SK-MEL-5 (cell line): Measurements from ENCODE around the gene LRP2. TPM values are rescaled to one million over a fixed set of nuclear protein-coding genes. Genes with fewer than 3 reads are reported as not detected.

ENCODE experiments used
- DNase-seq: peaks from one replicate; pipeline ENCODE4 v3.0.0-alpha.2; 2016; ENCODE audit warnings: low read depth, low spot score
- in situ Hi-C: cut with HindIII; loops from 2 replicates; pipeline ENCODE4 v1.10.0; 2016; ENCODE audit warnings: low sequenced_read_pairs, high pct_unique_total_duplicates, low pct_unique_long_range_greater_than_20kb
- total RNA-seq: library from RNA; depleted of rRNA; stranded (reverse); fragments of >200 nt; shearing (Covaris generic); gene quantifications from 2 replicates; pipeline ENCODE4 v1.2.3, GENCODE V29; 2014

LRP2 gene
- total RNA-seq, 1 experiment from 2014 or later = 9.2 TPM

DNA sequence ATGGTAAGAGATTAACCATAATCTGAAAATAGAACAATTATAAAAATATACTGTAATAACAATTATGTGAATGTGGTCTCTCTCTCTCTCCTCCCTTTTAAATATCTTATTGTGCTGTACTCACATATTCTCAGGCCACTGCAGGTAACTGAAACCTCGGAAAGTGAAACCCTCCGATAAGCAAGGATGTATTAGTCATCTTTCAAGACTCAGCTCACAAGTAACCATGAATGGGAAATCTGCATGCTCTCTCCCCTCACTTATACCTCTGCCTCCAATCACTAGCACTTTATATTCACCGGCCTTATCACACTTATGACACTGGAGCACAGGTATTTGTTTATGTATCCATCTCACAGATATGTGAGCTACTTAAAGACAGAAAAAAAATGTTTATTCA is 139.7 kb downstream of the LRP2 start:
- in situ Hi-C loops = no loop called here
- no peak for DNase-seq

GRCh38 chr2:169221745-169222369 is 140.5 kb downstream of the LRP2 start:
- in situ Hi-C loops = no loop called here
- DNase-seq = peak; percentile 57

DNA sequence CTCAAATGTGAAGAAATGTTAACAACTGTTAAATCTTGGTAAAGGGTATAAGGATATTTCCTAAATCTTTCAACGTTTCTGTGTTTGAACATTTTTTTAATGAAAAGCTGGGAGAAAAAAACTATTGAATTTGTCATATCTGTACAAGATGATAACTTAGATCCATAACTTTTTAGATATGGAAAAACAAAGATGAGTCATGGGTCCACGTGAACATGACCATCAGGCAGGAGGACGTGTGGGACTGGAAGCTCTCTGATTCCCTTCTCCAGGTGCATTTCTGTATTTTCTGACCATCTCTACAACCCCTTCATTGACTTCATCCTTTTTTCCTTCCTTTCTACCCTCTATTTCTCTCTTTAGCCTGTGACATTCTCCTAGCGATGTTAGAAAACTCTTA is 151.4 kb downstream of the LRP2 start:
- in situ Hi-C loops = no loop called here
- DNase-seq = no peak

- in situ Hi-C loops = no loop called here
- DNase-seq = no peak
Measured at GRCh38 chr2:169208026-169208425, 154.3 kb downstream of the LRP2 start.

- in situ Hi-C loops = no loop called here
- no peak for DNase-seq
Measured at GRCh38 chr2:169205176-169205575, 157.2 kb downstream of the LRP2 start.

- no peak for DNase-seq
- in situ Hi-C loops = no loop called here
Measured at GRCh38 chr2:169203952-169204351, 158.4 kb downstream of the LRP2 start.

GRCh38 chr2:169200756-169201155 is 161.6 kb downstream of the LRP2 start:
- in situ Hi-C loops = no loop called here
- DNase-seq = no peak

- DNase-seq = peak; percentile 26
- in situ Hi-C loops = no loop called here
Measured at GRCh38 chr2:169193618-169194017, 168.7 kb downstream of the LRP2 start.

DNA sequence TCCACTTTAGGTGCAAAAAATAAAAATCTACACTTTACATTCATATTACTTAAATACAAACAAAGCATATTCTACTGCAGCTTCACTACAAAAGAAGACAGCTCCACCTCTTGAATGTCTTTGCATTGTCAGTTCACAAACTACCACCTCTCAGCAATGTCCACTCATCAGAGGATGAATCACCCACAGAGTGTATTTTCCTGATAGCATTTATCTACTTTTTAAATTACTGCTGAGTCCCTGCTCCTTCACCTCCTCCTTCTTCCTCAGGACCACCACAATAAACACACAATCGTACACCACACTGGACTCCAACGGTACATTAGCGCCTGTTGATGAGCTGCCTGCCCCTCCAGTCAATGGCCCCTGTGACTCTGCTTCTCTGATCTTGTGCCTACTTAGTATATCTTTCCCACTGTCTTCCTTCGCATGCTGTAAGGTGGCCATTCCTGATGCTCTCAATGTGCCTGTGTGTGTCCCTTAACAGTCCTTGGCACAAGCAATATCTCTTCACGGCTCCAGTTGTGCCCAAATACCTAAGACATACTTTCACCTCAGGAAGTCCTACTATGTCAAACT is 172.0 kb downstream of the LRP2 start:
- no peak for DNase-seq
- in situ Hi-C loops = no loop called here

DNA sequence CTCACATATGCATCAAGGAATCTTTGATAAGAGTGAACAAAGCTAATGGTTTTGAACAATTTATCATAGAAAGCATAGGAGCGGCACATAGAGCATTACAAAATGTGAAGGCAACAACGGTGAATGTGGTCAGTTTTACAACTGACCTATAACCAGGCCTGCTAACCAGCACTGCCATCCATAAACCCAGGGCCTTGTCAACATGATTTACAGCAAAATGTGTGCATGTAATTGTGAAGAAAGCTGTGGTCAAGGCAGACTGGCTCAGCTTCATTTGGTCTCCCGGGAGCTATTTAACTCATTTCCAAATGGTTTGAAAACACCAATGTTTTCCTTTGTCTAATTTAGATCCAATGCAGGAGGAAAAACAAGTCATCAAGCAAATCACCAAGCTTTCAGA is 173.2 kb downstream of the LRP2 start:
- no peak for DNase-seq
- in situ Hi-C loops = no loop called here

DNA sequence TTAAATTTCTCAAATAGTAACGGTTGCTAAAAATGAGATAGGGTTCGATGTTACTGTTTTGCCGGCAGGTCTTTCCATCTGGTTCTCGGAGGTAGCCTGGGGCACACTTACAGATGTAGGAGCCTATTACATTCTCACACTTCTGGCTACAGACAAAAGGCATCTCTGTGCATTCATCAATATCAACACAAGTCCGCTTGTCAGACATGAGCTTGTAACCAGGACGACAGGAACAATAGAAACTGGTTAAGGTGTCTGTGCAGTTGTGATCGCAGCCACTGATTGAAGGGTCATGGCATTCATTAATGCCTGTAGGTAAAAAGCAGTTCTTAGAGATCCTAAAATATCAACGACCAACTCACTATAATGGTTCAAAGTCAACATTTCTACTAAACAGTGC is 176.6 kb downstream of the LRP2 start:
- in situ Hi-C loops = no loop called here
- DNase-seq = peak; percentile 64

DNA sequence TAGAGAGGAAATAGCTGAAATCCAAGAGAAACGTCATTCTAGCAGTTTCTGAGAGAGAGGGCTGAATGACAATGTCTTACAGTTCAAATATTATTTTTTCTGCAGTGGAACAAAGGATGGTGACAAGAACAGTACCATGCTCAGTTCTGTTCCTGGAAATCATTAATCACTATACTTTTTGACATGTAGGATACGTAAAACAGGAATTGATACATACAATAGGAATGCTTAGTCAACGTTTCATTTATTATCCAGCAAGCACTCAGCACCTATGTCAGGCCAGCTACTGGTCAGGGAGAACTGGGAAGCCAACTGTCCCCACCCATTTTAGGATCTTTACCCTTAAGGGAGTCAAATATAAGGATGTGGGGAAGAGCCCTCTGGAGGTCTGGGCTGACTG is 178.3 kb downstream of the LRP2 start:
- in situ Hi-C loops = no loop called here
- no peak for DNase-seq

DNA sequence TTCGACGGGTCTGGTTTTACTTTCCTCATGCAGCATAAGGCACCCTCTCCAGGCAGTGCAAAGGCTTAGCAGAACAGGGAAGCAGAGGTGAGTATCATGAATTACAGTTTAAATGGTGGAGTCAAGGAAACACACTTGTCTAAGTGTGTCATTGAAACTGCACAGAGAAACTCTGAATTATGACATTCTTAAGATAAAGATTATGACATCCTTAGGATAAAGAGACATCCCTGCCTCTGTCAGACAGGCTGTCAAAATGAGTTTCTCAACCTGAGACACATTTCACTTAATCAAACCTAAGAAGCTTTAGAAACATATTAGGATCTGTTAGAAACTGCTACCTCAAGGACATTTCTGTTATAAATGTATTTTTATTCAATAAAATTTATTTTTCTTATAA is 179.8 kb downstream of the LRP2 start:
- in situ Hi-C loops = no loop called here
- DNase-seq = no peak

- in situ Hi-C loops = no loop called here
- no peak for DNase-seq
Measured at GRCh38 chr2:169178804-169179390, 183.4 kb downstream of the LRP2 start.

DNA sequence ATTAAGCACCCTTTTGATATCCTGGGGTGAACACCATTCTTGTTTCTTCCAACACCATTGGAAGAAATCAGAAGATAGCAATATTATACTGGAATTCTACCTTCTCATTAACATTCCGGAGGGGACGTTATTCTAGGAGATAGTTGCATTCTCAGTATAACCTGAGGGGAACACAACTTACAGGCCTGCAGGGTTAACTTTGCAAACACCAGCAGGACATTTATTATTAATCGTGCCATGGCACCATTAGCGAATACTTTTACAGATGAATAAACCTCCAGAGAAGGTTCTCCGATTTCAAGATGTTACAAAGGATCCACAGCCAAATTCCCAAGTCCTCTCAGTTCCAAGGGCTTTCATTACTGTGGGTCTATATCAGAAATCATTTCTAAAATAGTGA is 184.0 kb downstream of the LRP2 start:
- in situ Hi-C loops = no loop called here
- DNase-seq = no peak

DNA sequence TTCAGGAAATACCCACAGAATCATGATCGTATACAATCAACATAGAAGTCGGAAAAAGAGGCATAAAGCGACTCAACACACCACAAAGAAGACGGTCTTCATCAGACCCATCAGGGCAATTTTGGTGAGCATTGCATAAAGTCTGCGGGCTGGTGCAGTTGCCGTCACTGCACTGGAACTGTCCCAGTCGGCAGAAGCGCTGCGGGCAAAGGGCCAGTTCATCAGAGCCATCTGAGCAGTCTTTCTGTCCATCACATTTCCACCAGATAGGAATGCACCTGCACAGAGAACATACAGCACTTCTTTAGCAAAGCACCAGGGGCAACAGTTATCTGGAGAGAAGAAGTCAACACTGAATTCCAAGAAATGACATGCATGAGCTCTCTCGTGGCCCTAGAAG is 187.2 kb downstream of the LRP2 start:
- no peak for DNase-seq
- in situ Hi-C loops = no loop called here

GRCh38 chr2:169173876-169174275 is 188.5 kb downstream of the LRP2 start:
- DNase-seq = no peak
- in situ Hi-C loops = no loop called here

DNA sequence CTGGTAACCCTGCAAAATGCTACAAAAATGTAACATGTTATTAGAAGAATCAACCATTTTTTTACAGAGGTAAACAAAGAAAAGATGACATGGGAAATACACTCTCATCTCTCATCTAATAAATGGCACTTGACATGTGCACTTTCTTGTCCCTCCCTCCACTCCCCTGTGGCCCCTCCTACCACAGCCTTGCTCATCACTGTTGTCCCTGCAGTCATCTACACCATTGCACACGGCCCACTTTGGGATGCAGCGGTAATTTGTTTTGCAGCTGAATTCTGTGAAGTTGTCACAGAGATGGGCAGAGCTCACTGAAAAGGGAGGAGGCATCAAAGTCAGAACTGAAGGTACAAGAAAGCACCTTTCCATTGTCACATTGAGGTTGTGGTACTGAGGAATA is 189.4 kb downstream of the LRP2 start:
- in situ Hi-C loops = no loop called here
- no peak for DNase-seq

DNA sequence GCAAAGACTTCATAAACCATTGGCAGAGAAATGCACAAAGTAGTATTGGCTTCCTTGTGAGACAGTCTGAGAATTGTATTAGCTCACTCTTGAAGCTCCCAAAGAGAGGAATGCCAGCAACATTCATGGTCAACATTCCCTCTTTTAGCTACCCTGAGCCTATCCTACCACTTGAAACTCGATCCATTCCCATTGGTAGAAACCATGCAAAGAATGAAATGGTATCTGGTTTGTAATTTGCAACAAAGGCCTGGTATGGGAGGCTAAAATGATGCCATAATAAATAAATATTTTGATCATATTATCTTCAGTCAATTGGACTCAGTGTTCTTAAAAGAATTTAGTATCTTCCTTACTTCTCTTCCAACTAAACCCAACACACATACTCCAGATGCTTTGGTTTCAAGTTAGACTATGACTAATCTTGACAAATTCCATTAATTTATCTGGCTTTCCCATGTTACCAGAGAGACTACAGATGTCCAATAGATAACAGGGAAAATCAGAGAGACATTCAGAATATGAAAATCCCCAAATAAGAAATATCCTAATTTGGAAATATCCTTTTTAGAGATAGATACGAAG is 190.1 kb downstream of the LRP2 start:
- in situ Hi-C loops = no loop called here

More for the DNA sequence above, 190.1 kb downstream of the LRP2 start:
- DNase-seq = no peak
